UCSD-AML1 (cell line): Measurements from ENCODE around the gene IFT20.
A peak's percentile ranks its signal among the peaks of the same experiment; 100 is the strongest.

Source experiments
- DNase-seq: peaks from one replicate; lab custom pipeline; 2025; ENCODE audit not compliant: unreplicated experiment; lab: John Stamatoyannopoulos, UW

The IFT20 gene

DNA sequence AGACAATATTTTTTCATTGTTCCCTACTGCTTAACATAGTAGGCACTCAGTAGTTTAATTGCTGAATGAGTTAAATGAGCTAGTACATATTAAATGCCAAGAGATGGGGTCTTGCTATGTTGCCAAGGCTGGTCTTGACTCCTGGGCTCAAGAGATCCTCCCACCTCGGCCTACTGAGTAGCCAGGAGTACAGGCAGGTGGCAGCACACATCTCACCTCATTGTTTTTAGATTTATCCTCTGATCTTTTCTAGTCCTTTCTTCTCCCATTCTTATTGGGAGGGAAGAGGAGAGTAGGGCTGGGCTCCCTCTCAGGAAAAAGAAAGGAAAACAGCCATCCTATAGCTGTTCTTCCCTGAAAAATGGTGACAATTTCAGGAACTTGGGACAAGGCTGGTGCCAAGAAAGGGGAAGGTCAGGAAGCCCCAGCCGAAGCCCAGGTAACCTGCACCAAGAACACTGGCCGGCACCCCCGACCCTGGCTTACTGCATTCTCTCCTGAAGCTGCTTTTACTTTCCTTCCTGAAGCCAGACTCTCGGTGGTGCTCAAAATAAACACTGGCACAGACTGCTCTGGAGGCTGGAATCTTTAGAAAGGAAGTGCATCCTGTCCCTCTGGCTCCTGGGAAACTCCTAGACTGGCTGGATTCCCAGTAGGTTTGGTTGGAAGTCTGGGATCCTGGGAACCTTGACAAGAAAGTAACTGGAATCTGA is 2.9 kb upstream of the IFT20 start:
- no peak for DNase-seq

DNA sequence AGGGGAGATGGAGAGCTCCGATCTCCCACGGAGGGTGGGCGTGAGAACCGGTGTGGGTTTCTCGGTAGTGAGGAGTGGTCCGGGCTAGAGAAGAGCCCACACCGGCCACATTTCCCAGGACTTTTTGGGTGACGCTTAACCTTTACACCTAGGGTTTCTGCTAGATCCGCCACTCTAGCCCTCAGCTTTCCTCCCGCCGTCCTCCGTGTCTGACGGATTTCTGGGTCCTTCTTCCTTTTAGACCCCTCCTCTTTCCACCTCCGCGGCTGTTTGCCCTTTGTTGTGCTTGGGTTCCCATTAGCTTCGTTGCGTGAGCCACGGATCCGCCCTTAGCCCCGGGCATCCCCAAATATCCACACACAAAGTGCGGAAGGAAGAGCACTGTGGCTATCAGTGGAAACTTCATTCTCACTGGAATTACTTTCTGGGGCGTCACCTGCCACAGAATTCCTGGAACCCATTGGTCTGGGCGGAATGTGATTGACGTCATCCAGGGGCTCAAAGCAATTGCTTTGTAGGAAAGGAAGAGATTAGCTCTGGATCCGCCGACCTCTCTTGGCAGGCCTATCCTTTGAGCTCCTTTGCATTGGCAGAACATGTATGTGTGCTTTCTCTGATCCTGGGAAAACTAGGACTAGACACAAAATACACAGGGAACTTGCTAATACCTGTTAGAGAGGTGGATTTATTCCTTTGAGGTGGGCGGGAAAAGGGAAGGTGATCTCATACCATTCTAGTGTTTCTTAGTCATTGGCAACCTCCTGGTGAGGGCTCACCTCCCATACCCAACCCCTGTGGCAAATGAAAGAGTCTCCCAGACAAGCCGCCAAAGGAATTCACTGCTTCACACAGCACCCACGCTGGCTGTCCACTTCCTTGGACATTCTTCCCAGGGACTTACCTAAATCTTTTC is 943 bp upstream of the IFT20 start:
- peak; percentile 49 for DNase-seq

DNA sequence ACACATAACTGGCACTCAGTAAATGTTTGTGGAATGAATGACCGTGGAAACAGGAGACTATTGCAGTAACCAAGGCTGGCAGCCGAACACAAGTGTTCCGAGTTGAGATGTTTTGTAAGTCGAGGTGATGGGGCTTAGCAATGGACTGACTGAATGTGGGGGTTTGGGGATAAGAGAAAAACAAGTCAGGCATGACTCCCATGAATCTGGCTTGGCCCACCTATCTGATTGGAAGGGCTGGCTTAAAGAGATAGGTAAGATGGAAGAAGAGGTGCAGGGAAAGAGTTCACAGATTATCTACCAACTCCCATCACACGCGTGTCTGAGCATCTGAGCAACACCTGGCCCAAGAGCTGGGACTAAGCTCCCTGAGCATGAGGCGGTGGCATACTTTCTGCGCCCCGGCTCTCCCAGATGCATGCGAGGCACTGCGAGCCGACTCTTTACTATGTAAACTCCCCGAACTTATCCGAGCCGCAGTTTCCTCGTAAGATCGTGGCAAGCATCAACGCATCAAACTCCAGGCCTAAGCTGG is 539 bp downstream of the IFT20 start:
- DNase-seq: no peak

DNA sequence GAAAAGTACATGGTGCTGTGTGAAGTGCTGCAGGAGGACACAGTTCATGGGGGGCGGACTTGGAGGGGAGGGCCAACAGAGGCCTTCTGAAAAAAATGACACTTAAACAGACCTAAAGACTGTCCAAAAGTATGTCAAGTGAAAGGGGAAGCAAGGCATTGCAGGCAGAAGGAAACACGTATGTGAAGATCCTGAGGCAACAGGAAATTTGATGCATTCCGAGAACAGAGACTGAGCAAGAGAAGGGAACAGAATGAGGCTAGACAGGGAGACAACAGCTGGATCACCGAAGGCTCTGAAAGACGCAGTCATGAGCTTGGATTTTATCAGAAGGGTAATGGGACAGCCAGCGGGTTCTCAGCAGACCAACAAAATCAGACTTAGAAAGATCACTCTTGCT is 1.1 kb downstream of the IFT20 start:
- DNase-seq: no peak

DNA sequence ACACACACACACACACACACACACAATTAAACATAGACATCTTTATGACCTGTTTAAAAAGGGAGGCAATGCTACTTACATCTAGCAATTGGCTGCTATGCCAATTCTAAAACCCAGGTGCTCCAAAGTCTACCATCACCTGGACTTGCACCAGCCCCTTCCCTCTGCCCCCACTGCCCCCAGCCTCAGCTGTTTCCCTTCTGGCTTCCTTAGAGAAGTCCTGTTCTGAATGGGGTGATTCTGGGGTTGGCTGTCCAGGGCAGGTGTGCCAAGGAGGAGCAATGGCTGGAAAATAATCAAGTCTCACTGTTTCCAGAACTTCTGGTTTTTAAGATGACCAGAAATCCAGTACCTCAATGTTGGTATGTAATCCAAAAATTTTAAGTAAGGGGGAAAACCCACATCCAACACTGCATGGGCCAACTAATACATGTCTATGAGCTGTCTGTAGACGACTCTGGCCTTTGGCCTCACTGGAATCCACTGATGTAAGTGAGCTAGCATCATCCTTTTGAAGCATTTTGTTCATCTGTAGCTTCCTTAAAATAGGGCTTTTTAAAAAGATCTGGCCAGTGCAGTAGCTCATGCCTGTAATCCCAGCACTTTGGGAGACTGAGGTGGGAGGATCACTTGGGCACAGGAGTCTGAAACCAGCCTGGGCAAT is 2.1 kb downstream of the IFT20 start:
- DNase-seq: no peak

DNA sequence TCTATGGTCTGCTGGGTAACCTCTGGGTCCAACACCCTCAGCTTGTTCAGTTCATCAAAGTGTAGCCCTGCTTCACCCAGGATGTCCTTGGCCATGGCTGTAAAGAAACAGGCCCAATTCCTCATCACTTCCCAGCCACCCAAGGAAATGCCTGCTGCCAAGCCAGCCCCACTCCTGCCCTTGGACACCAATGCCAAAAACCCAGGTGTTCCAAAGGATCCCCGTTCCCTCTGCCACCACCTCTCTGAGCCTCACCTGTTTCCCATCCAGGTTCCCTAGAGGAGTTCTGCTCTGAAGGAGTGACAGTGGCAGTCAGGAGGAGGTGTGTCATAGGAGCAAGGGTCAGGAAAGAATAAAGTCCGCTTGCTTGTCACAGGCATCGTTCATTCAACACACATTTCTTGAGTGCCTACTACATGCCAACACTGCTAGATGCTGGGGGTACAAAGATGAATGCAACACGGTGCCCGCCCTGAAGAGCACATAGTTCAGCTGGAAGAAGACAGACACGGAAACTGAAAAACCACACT is 3.3 kb downstream of the IFT20 start:
- no peak for DNase-seq

DNA sequence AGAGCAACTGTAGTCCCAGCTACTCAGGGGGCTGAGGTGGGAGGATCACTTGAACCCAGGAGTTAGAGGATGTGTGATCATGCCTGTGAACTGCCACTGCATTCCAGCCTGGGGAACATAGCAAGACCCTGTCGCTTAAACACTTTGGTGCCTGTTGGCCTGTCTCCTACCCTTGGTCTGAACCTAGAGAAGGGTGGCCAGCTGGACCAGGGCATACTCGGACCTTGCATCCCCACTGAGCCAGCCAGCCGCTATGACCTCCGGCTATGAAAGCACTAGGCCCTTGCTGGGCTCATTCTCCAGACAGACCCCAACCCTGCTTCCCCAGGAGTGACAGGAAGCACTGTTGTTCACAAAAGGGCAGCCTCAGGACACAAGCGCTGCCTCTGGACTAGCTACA is 4.6 kb downstream of the IFT20 start:
- no peak for DNase-seq

DNA sequence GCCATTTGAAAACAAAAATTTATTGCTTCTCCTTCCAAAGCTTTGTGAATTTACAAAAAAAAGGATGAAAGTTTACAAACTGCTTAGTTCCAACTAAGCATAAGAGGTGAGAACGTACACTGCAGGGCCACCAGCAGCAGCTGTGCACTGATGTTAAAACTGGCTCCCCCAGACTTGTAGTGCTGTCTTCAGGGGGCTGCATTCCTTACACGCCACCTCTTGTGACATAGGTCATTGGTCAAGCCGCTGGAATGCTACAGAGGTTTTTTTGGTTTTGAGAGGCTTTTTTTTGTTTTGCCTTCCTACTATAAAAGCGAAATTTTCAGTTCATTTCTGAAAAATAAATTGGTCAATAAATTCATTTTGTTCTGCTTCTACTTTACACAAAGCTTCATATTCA is 6.9 kb downstream of the IFT20 start:
- no peak for DNase-seq

DNA sequence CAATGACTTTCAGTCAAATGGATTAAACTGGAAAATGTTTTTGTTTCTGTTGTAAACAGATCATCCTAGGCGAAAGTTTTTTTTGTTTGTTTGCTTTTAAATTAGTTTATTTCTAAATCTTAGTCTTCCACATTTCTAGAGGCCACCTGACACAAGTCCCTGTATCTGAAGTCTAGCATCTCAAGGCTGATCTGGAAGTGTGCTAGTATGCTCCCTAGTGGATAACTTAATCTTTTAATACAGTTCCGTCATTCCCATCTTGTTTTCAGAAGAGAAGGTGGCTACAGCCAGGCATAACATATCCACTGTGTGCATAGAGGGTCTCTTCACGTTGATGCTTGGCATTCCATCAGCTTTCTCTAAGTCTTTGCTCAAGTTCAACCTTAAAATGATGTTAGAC is 7.6 kb downstream of the IFT20 start:
- no peak for DNase-seq

DNA sequence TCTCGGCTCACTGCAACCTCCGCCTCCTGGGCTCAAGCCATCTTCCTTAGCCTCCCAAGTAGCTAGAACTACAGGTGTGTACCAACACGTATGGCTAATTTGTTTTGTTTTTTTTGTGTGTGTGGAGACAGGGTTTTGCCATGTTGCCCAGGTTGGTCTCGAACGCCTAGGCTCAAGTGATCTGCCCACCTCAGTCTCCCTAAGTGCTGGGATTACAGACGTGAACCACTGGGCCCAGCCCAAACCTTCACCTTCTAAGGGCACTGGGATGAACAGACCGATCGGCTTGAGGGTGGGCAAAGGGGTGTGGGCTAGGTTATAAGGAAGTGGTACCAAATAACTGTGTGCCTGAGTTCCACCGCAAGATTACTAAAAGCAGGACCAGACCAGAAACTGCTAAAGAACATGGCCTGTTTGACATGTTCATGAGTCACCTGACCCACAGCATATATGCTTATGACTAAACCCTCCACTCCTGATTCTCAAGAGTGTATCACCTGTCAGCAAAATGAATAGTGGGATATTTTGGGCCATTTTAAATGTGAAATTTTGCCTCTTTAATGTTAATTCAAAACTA is 8.2 kb downstream of the IFT20 start:
- DNase-seq: no peak

DNA sequence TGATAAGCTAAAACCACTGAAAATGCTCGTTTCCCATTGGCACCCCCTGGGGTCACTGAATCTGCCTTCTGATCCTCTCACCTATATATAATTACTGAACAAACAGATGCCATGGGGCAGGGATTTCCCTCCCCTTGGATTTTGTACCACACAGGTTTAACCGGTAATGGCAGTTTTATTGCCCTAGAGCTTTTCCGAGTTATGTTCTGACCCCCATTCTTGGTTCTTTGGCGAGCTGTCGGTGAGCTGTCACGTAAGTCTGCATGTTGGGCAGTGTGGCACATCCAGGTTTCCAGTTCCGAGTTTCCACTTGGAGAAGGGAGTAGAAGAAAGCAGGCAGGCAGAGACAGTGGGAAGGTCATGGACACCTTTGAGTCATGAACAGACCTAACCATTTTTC is 9.2 kb downstream of the IFT20 start:
- no peak for DNase-seq

DNA sequence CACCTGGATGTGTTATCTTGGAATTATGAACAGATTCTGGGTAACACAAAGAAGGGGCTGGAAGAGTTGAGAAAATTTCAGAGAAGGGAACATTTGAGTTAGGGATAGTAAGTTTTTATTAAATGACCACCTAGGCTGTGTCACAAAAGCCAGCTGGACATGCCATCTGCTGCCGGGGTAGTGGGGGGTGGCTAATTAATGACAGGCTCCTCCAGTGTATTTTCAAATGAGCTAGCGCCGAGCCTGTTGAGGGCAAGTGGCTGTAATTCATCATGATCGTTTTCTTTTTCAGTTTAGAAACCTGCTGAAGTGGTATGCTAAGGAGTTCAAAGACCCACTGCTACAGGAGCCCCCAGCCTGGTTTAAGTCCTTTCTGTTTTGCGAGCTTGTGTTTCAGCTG is 10.1 kb downstream of the IFT20 start:
- DNase-seq: no peak

DNA sequence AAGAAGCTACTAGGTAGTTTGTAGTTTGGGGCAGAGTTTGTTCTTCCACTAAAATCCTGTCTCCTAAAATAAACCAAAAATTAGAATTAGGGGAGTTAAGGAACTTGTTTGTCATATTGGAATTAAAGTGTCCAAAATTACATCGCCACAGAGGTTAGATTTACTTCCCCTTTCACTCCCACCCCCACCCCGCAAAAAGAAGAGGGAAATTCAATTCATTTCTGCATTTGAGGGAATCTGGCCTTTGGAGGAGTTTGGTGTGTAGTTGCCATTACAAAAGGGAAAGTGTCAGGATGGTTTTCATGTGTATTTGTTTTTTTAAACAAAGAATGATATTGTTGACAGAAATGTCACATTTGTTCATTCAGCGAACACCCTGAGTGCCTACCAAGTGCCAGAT is 10.5 kb downstream of the IFT20 start:
- DNase-seq: no peak

DNA sequence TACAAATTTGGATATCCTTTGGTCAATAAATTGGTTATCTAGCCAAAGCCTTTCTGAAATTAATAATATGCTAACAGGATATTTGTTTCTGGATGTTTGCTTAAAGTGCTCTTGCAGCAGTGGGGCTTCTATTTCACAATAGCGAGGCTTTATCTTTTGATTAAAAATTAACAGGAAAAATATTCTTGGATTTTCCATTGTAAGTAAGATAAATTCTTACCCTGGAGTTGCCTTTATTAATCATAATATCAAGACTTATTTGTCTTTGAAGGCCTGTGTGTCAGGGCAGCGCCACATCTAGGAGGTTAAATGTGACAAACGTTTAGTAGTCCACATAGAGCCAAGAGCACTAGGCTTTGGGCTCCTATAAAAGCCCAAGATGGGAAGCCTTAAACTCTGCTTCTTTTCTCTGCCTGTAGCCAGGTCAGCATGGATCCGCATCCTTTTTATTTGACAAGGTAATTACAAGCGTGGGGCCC is 11.0 kb downstream of the IFT20 start:
- DNase-seq: no peak

DNA sequence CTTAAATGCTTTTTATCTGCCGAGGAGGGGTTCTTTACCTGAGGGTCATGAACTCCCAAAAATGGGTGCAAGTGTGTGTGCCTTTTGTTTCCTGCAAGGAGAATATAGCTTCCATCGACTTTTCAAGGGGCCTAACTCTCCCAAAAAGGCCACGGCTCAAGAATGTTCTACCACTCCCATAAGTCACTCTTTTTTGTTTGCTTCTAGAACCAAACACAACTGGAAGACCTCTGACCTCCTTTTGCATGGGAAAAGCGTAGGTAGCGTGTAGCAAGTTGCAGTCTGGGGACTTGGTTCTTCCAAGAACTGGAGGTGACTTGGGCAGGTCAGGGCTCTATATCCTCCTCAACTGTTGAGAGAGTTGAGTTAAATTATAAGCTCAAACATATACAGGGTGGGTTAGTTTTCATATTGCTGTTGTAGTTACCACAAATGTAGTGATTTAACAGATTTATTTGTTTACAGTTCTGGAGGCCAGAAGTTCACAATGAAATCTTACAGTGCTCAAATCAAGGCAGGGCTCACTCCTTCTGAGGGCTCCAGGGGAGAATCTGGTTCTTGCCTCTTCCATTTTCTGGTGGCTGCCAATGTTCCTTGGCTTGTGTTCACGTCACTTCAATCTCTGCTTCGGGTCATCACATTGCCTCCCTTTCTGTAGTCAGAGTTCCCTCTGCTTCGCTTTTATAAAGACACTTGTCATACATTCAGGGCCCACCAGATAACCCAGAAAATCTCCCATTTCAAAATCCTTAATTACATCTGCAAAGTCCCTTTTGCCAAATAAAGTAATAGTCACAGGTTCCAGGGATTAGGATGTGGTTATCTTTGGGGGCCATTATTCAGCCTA is 14.8 kb downstream of the IFT20 start:
- no peak for DNase-seq

DNA sequence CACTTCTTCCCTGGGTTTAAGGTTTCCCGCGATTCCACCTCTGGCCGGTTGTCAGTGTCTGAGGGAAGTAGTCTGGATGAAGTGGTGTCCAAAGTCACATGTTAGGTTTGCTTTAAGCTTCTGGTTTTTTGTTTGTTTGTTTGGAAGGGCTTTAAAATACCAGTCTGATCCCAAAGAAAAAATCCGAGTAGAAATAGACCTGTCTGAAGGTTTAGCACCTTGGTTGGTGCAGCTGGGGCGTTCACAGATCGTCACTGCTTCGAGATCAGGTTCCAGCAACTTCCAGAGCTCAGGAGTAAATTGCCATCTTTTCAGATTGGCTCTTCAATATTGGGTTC is 15.7 kb downstream of the IFT20 start:
- DNase-seq: no peak

DNA sequence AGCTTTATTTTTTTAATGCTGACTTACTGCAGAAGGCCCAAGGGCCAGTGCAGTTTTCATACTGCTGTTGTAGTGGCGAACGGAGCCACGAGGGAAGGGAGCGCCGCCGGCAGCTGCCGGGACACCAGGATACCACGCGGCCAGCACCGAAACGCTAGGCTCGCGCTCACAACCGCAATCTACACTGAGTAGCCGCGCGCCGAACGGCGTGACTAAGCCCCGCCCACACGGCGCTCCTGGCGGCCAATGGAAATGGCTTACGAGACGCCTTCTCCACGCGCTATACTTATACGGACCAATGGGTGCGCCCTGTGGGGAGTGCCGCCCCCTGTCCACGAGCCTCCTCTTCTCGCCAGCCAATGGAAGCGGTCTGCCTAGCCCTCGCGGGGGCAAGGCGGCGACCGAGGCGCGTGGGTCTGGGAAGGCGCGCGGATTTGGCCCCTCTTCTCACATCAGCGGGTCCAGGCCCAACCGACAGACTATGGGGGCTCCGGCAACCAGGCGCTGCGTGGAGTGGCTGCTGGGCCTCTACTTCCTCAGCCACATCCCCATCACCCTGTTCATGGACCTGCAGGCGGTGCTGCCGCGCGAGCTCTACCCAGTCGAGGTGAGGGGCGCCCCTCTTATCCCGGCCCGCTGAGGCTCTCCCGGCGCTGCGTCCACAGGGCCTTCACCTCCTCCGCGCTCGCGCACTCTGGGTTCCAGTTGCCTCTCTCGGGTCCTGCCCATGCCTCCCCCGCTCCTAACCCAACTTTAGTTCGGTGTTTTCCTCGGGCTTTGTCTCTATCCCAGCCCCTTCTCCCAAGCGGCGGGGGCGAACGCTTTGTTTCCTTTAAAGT is 16.3 kb downstream of the IFT20 start, which contains the start of gene TMEM97:
TMEM97 (plus strand) TSS at position 442 of the 839 bp plus-strand sequence; CDS start at position 482, 40 bp downstream.
- peak; percentile 94 for DNase-seq

DNA sequence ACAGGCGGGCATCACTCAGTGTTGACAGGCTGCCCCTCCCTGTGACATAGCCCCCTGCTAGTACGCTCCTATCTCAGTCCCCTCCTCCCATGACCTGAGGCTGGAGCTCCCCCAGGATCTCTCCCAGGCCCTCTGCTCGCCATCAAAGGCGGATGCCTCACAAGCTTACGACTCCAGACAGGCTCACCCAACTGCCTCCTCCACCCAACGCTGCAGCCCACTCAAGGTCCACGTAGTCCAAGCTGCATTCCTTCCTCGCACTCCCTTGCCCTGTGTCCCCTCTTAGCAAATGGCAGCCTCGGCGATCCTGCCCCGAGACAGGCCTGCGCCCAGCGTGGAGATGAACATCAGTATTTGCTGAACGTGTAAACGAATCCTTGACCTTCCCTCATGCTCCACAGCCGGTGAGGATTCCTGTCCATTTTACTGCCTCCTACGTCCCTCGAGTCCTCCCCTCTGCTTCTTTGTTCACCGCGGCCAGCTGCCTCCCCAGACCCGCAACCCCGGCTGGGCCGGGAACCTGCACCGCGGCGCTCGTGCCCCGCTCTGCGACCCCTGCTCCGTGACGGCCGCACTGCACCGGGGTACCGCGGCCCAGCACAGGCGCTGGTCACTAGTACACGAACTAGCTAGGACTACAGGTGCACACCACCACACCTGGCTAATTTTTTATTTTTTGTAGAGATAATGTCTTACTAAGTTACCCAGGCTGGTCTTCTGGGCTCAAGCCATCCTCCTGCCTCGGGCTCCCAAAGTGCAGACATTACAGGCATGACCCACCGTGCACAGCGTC is 17.1 kb downstream of the IFT20 start:
- DNase-seq: no peak
